Neural cell (in vitro differentiated cells): ENCODE results near the gene PSRC1. TPM values are rescaled to one million over a fixed set of nuclear protein-coding genes. Genes with fewer than 3 reads are reported as not detected.

Experiments
- H2AFZ ChIP-seq: fragments of 200-600, 300-800 bp; sonication (generic), shearing (Covaris generic); 2 replicates; pipeline ENCODE4 v1.6.0; 2014; ENCODE audit warnings: low read depth, mild to moderate bottlenecking, antibody characterized with exemption, low read length, moderate library complexity
- H3F3A ChIP-seq: fragments of 200-600 bp; shearing (Covaris generic); 2 replicates; pipeline ENCODE4 v1.6.1; 2016; ENCODE audit warnings: mild to moderate bottlenecking, moderate library complexity, mixed read lengths, antibody characterized with exemption, low read length; ENCODE audit not compliant: insufficient read depth, poor library complexity, severe bottlenecking
- H3K27ac ChIP-seq: fragments of 200-600, 300-800 bp; sonication (generic), shearing (Covaris generic); 2 replicates; pipeline ENCODE4 v1.5.1; 2014; ENCODE audit warnings: mild to moderate bottlenecking, low read length, moderate library complexity
- H3K27me3 ChIP-seq: fragments of 300-800, 200-600 bp; sonication (generic), shearing (Covaris generic); 2 replicates; pipeline ENCODE4 v1.6.0; 2014; ENCODE audit warnings: mild to moderate bottlenecking, low read depth, low read length, moderate library complexity; ENCODE audit not compliant: insufficient read depth
- H3K36me3 ChIP-seq: fragments of 300-800, 200-600 bp; sonication (generic), shearing (Covaris generic); 2 replicates; pipeline ENCODE4 v1.5.1; 2014; ENCODE audit warnings: mild to moderate bottlenecking, antibody characterized with exemption, low read length, moderate library complexity; ENCODE audit not compliant: insufficient read depth
- H3K4me2 ChIP-seq: fragments of 300-800, 200-600 bp; sonication (generic), shearing (Covaris generic); 2 replicates; pipeline ENCODE4 v1.6.0; 2014; ENCODE audit warnings: mild to moderate bottlenecking, low read length
- H3K4me3 ChIP-seq: fragments of 300-800, 200-600 bp; sonication (generic), shearing (Covaris generic); 2 replicates; pipeline ENCODE4 v1.5.1; 2014; ENCODE audit warnings: mild to moderate bottlenecking, low read length, moderate library complexity
- H3K79me2 ChIP-seq: fragments of 200-600 bp; shearing (Covaris generic); replicated peaks from 2 replicates; pipeline ENCODE4 v1.6.0; 2014; ENCODE audit warnings: mild to moderate bottlenecking, low read length, moderate library complexity; ENCODE audit not compliant: insufficient read depth
- H3K9ac ChIP-seq: fragments of 300-800, 200-600 bp; sonication (generic), shearing (Covaris generic); 2 replicates; pipeline ENCODE4 v1.6.1; 2016; ENCODE audit warnings: mild to moderate bottlenecking, low read length, mixed read lengths
- H3K9me2 ChIP-seq: fragments of 200-600 bp; shearing (Covaris generic); 2 replicates; pipeline ENCODE4 v1.6.1; 2016; ENCODE audit warnings: mild to moderate bottlenecking, low read length, mixed read lengths; ENCODE audit not compliant: insufficient read depth
- H3K9me3 ChIP-seq: fragments of 200-600, 300-800 bp; sonication (generic), shearing (Covaris generic); 2 replicates; pipeline ENCODE4 v1.6.1; 2016; ENCODE audit warnings: mild to moderate bottlenecking, mixed run types, low read length, moderate library complexity, mixed read lengths
- H4K20me1 ChIP-seq: fragments of 200-600 bp; shearing (Covaris generic); 2 replicates; pipeline ENCODE4 v1.6.1; 2016; ENCODE audit warnings: mild to moderate bottlenecking, mixed run types; ENCODE audit not compliant: insufficient read depth
- CTCF ChIP-seq: fragments of 450-650 bp; IDR thresholded peaks from 2 replicates; pipeline ENCODE4 v1.5.1; 2014; ENCODE audit warnings: antibody characterized with exemption, mild to moderate bottlenecking, moderate library complexity; ENCODE audit not compliant: poor library complexity, severe bottlenecking
- EP300 ChIP-seq: fragments of 450-650 bp; conservative IDR thresholded peaks from 2 replicates; pipeline ENCODE4 v1.6.1; 2014; ENCODE audit warnings: antibody characterized with exemption, mild to moderate bottlenecking, moderate library complexity; ENCODE audit not compliant: poor library complexity, severe bottlenecking
- EZH2 ChIP-seq: fragments of 200-600, 300-800 bp; shearing (Covaris generic), sonication (generic); IDR thresholded peaks from 2 replicates; pipeline ENCODE4 v1.6.1; 2014; ENCODE audit warnings: antibody characterized with exemption, low read length, borderline replicate concordance, mild to moderate bottlenecking; ENCODE audit not compliant: insufficient read depth, poor library complexity, severe bottlenecking
- MXI1 ChIP-seq: fragments of 450-650 bp; conservative IDR thresholded peaks from 2 replicates; pipeline ENCODE4 v1.6.1; 2014; ENCODE audit warnings: antibody characterized with exemption, mild to moderate bottlenecking; ENCODE audit not compliant: poor library complexity, severe bottlenecking
- POLR2AphosphoS5 ChIP-seq: IDR thresholded peaks from 2 replicates; pipeline ENCODE4 v1.6.1; 2012
- RAD21 ChIP-seq: fragments of 450-650 bp; conservative IDR thresholded peaks from 2 replicates; pipeline ENCODE4 v1.6.1; 2014; ENCODE audit warnings: antibody characterized with exemption, mild to moderate bottlenecking, moderate library complexity
- REST ChIP-seq: IDR thresholded peaks from 2 replicates; pipeline ENCODE4 v1.6.1; 2012; ENCODE audit warnings: borderline replicate concordance
- SMC3 ChIP-seq: fragments of 450-650 bp; conservative IDR thresholded peaks from 2 replicates; pipeline ENCODE4 v1.6.1; 2014; ENCODE audit warnings: antibody characterized with exemption, mild to moderate bottlenecking, moderate library complexity; ENCODE audit not compliant: poor library complexity
- TAF1 ChIP-seq: IDR thresholded peaks from 2 replicates; pipeline ENCODE4 v1.6.1; 2012; ENCODE audit warnings: low read depth
- polyA plus RNA-seq: library from polyadenylated mRNA; depleted of rRNA; stranded (reverse); fragments of >200 nt; gene quantifications from 2 replicates; pipeline ENCODE4 v1.2.3, GENCODE V29; 2014

PSRC1 gene
- polyA plus RNA-seq, 1 donor from 2014 or later: 5.4 TPM

GRCh38 chr1:109247401-109248365, 35.3 kb downstream of the PSRC1 start:
- Histone ChIP-seq H3K27ac (no peak overlapping the region), H3K79me2 (peaks cover 27% of the 10 kb centered on the region), H3K27me3 (no peaks in the 10 kb centered on the region), H3F3A (no peaks in the 10 kb centered on the region), H3K36me3 (peaks cover 8% of the 10 kb centered on the region), H3K4me3 (no peak overlapping the region), H3K9ac (no peak overlapping the region), H3K4me2 (no peak overlapping the region), H2AFZ (no peak overlapping the region), H4K20me1 (no peaks in the 10 kb centered on the region), H3K9me3 (no peaks in the 10 kb centered on the region), H3K9me2 (no peaks in the 10 kb centered on the region)
- TF ChIP-seq RAD21 (no peak), POLR2AphosphoS5 (no peak), EZH2 (no peak), MXI1 (no peak), REST (no peak), TAF1 (no peak), CTCF (no peak), SMC3 (no peak), EP300 (no peak)

- H4K20me1 ChIP-seq: no peaks in the 10 kb centered on the region
- no peak overlapping the region for H3K4me2 ChIP-seq
- no peak overlapping the region for H3K4me3 ChIP-seq
- no peak overlapping the region for H3K9ac ChIP-seq
- H3F3A ChIP-seq: no peaks in the 10 kb centered on the region
- no peaks in the 10 kb centered on the region for H3K27me3 ChIP-seq
- H3K9me2 ChIP-seq: no peaks in the 10 kb centered on the region
- no peak overlapping the region for H2AFZ ChIP-seq
- H3K36me3 ChIP-seq: no peaks in the 10 kb centered on the region
- H3K79me2 ChIP-seq: peaks cover 12% of the 10 kb centered on the region
- H3K9me3 ChIP-seq: no peaks in the 10 kb centered on the region
- H3K27ac ChIP-seq: no peak overlapping the region
- no peak for TF ChIP-seq REST
- no peak for TF ChIP-seq RAD21
- TF ChIP-seq EZH2: no peak
- TF ChIP-seq POLR2AphosphoS5: no peak
- TF ChIP-seq EP300: no peak
- TF ChIP-seq CTCF: no peak
- TF ChIP-seq SMC3: no peak
- no peak for TF ChIP-seq MXI1
- TF ChIP-seq TAF1: no peak
Observed at GRCh38 chr1:109246141-109246551, 36.8 kb downstream of the PSRC1 start.
